CD14-positive monocyte (primary cell): ENCODE results near the gene NPLOC4. TPM values are rescaled to one million over a fixed set of nuclear protein-coding genes. Genes with fewer than 3 reads are reported as not detected.

Experiments
- DNase-seq, 3 donors: peaks; one replicate each; pipeline ENCODE4 v3.0.0-alpha.2; 2011 to 2022
- H2AFZ ChIP-seq: 2 replicates; pipeline ENCODE4 v1.6.0; 2012; ENCODE audit warnings: mild to moderate bottlenecking, low read depth, low read length, inconsistent platforms; ENCODE audit not compliant: insufficient read depth, poor library complexity, severe bottlenecking
- H3K27ac ChIP-seq, 2 donors: 1 replicate in 1 of 2; 2 replicates in 1 of 2; pipeline ENCODE4 v1.5.1; 2012 to 2013; ENCODE audit warnings: low read length in 2 of 2, control low read depth in 1 of 2, inconsistent platforms in 1 of 2, low read depth in 1 of 2, mild to moderate bottlenecking in 1 of 2
- H3K27me3 ChIP-seq, 2 donors: one replicate each; pipeline versions ENCODE4 v1.6.0 to v1.6.1; 2011 to 2013; ENCODE audit warnings: low read length in 2 of 2; ENCODE audit not compliant: control insufficient read depth in 2 of 2, insufficient read depth in 2 of 2
- H3K36me3 ChIP-seq, 2 donors: replicated peaks in 1 of 2; 1 replicate in 1 of 2; 2 replicates in 1 of 2; pipeline versions ENCODE4 v1.5.1 to v1.6.1; 2012 to 2013; ENCODE audit warnings: low read length in 2 of 2, control low read depth in 1 of 2, inconsistent platforms in 1 of 2, mild to moderate bottlenecking in 1 of 2; ENCODE audit not compliant: insufficient read depth in 2 of 2, control insufficient read depth in 1 of 2
- H3K4me1 ChIP-seq, 2 donors: 1 replicate in 1 of 2; 2 replicates in 1 of 2; pipeline versions ENCODE4 v1.5.1 to v1.6.1; 2012 to 2013; ENCODE audit warnings: low read length in 2 of 2, control low read depth in 1 of 2, inconsistent platforms in 1 of 2, mild to moderate bottlenecking in 1 of 2, moderate library complexity in 1 of 2; ENCODE audit not compliant: insufficient read depth in 2 of 2, control insufficient read depth in 1 of 2
- H3K4me2 ChIP-seq: replicated peaks from 2 replicates; pipeline ENCODE3; 2012; ENCODE audit warnings: low read length, moderate library complexity, mild to moderate bottlenecking; ENCODE audit not compliant: poor library complexity, severe bottlenecking; ENCODE audit errors: extremely low read depth
- H3K4me3 ChIP-seq, 3 experiments: fragments of 200-600 bp in 1 of 3; sonication (generic) in 1 of 3; replicated peaks in 1 of 3; 1 replicate in 2 of 3; 2 replicates in 1 of 3; pipeline ENCODE4 v1.5.1; 2011 to 2013; ENCODE audit warnings: low read length in 3 of 3, mild to moderate bottlenecking in 3 of 3, control low read depth in 2 of 3, low read depth in 2 of 3, inconsistent platforms in 1 of 3, moderate library complexity in 1 of 3
- H3K79me2 ChIP-seq: 2 replicates; pipeline ENCODE4 v1.6.0; 2012; ENCODE audit warnings: mild to moderate bottlenecking, control low read depth, inconsistent platforms, low read length, moderate library complexity; ENCODE audit not compliant: insufficient read depth
- H3K9ac ChIP-seq: 2 replicates; pipeline ENCODE4 v1.6.0; 2017; ENCODE audit warnings: low read length, mild to moderate bottlenecking; ENCODE audit not compliant: insufficient read depth, poor library complexity, severe bottlenecking
- H3K9me3 ChIP-seq, 2 donors: replicated peaks in 1 of 2; 1 replicate in 1 of 2; 2 replicates in 1 of 2; pipeline versions ENCODE4 v1.5.1 to v1.6.1; 2012 to 2013; ENCODE audit warnings: low read length in 2 of 2, control low read depth in 1 of 2; ENCODE audit not compliant: control insufficient read depth in 1 of 2, insufficient read depth in 1 of 2
- H4K20me1 ChIP-seq: 2 replicates; pipeline ENCODE4 v1.6.0; 2012; ENCODE audit warnings: mild to moderate bottlenecking, low read length, control low read depth, moderate library complexity; ENCODE audit not compliant: insufficient read depth
- H3K27ac Mint-ChIP-seq, 7 donors: one replicate each; pipeline ENCODE4 v1.8.0; 2020; ENCODE audit warnings: mild to moderate bottlenecking in 7 of 7, mixed read lengths in 7 of 7, moderate library complexity in 6 of 7, inconsistent platforms in 2 of 7
- H3K27me3 Mint-ChIP-seq, 3 donors: one replicate each; pipeline ENCODE4 v1.8.0; 2021 to 2022; ENCODE audit warnings: low read depth in 3 of 3, mild to moderate bottlenecking in 3 of 3, mixed read lengths in 3 of 3, moderate library complexity in 3 of 3, inconsistent platforms in 1 of 3
- H3K36me3 Mint-ChIP-seq, 2 donors: one replicate each; pipeline ENCODE4 v1.8.0; 2020; ENCODE audit warnings: mixed read lengths in 2 of 2, inconsistent platforms in 1 of 2, mild to moderate bottlenecking in 1 of 2
- H3K4me1 Mint-ChIP-seq: one replicate; pipeline ENCODE4 v1.8.0; 2020; ENCODE audit warnings: mild to moderate bottlenecking, mixed read lengths
- H3K4me3 Mint-ChIP-seq, 2 donors: one replicate each; pipeline ENCODE4 v1.8.0; 2020; ENCODE audit warnings: mild to moderate bottlenecking in 2 of 2, mixed read lengths in 2 of 2, moderate library complexity in 1 of 2
- H3K9me3 Mint-ChIP-seq, 7 donors: one replicate each; pipeline ENCODE4 v1.8.0; 2020 to 2022; ENCODE audit warnings: mixed read lengths in 7 of 7, mild to moderate bottlenecking in 6 of 7, moderate library complexity in 6 of 7, inconsistent platforms in 2 of 7
- WGBS: methylation state at CpG from one replicate; pipeline ENCODE4 v1.1.5; 2013; ENCODE audit warnings: missing lambda C conversion rate; ENCODE audit not compliant: insufficient coverage; 5-methylcytosine and 5-hydroxymethylcytosine counted together
- intact Hi-C, 2 donors: fragments of 100-400 bp; cut with micrococcal nuclease; formaldehyde crosslinking; loops; one replicate each; pipeline versions ENCODE4 v1.15.0 to v1.15.1; 2023
- polyA plus RNA-seq, 3 donors: library from polyadenylated mRNA; depleted of rRNA in 1 of 3; unstranded in 2 of 3; stranded (reverse) in 1 of 3; fragments of 300-500 nt in 2 of 3; fragments of >200 nt in 1 of 3; fragmentation: Illumina TruSeq in 2 of 3; gene quantifications; 1 replicate in 2 of 3; 2 replicates in 1 of 3; pipeline ENCODE4 v1.2.3, GENCODE V29; 2012 to 2021
- TF ChIP-seq, protein P1 (sequence below): fragments of 200-600 bp; IDR thresholded peaks from one replicate; pipeline ENCODE4 v1.8.0; 2022; ENCODE audit warnings: antibody characterized with exemption, mild to moderate bottlenecking

Gene NPLOC4
- polyA plus RNA-seq, 3 donors: 92.1 to 112 (median 106) TPM

DNA sequence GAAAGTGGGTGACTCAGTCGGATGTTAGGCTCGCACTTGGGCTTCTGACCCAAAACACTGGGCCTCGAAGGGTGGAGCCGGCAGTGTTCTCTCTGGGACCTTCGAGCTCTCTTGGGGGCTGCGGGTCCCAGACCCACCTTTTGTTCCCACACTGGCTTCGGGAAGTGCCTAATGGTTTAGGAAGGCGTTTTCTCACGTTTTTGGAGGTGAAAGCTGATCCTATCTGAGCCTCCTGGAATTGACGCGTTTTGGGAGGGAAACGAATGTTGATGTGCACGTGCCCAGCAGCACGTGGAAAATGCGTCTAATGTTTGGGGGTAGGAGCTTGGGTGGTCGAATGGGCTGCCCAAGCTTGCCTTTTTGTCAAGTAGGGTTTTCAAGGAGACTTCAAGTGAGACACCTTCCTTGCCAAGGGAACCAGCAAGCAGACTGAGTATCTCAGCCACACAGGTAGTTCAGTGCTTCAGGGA, 47.6 kb upstream of the NPLOC4 start:
- Mint-ChIP-seq H3K27me3 (peaks cover 0 to 1% (median 0%) of the 10 kb centered on the region in 3 donors), H3K4me1 (peaks cover 25% of the 10 kb centered on the region), H3K27ac (peak overlapping the region; percentile 86 to 98 (median 94)), H3K4me3 (peak overlapping the region; percentile 87 to 92), H3K36me3 (peaks cover 38 to 58% of the 10 kb centered on the region in 2 donors), H3K9me3 (no peaks in the 10 kb centered on the region)
- peak overlapping the region; percentile 98 for H3K9ac ChIP-seq
- H3K27ac ChIP-seq: peak overlapping the region; percentile 51 to 94
- H3K4me1 ChIP-seq: peaks cover 22 to 25% of the 10 kb centered on the region in 2 donors
- H3K4me2 ChIP-seq: peak overlapping the region; percentile 93
- intact Hi-C loops: loop anchor here in 1 of 2 donors (1.0 kb wide), 1 partner anchor 19 kb away; the partner anchor contains the start of gene MRPL12
- H3K36me3 ChIP-seq: peaks cover 50 to 52% of the 10 kb centered on the region in 2 donors
- DNase-seq: no peak
- peak overlapping the region; percentile 93 for H2AFZ ChIP-seq
- H3K27me3 ChIP-seq: no peaks in the 10 kb centered on the region
- H3K79me2 ChIP-seq: peaks cover 80% of the 10 kb centered on the region
- H4K20me1 ChIP-seq: peaks cover 56% of the 10 kb centered on the region
- 2% methylated on average over 16 of the region's 16 CpGs for WGBS
- H3K4me3 ChIP-seq: peak overlapping the region; percentile 84 to 99 (median 97)
- no peaks in the 10 kb centered on the region for H3K9me3 ChIP-seq
- TF ChIP-seq, protein P1, sequence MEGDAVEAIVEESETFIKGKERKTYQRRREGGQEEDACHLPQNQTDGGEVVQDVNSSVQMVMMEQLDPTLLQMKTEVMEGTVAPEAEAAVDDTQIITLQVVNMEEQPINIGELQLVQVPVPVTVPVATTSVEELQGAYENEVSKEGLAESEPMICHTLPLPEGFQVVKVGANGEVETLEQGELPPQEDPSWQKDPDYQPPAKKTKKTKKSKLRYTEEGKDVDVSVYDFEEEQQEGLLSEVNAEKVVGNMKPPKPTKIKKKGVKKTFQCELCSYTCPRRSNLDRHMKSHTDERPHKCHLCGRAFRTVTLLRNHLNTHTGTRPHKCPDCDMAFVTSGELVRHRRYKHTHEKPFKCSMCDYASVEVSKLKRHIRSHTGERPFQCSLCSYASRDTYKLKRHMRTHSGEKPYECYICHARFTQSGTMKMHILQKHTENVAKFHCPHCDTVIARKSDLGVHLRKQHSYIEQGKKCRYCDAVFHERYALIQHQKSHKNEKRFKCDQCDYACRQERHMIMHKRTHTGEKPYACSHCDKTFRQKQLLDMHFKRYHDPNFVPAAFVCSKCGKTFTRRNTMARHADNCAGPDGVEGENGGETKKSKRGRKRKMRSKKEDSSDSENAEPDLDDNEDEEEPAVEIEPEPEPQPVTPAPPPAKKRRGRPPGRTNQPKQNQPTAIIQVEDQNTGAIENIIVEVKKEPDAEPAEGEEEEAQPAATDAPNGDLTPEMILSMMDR: no peak

DNA sequence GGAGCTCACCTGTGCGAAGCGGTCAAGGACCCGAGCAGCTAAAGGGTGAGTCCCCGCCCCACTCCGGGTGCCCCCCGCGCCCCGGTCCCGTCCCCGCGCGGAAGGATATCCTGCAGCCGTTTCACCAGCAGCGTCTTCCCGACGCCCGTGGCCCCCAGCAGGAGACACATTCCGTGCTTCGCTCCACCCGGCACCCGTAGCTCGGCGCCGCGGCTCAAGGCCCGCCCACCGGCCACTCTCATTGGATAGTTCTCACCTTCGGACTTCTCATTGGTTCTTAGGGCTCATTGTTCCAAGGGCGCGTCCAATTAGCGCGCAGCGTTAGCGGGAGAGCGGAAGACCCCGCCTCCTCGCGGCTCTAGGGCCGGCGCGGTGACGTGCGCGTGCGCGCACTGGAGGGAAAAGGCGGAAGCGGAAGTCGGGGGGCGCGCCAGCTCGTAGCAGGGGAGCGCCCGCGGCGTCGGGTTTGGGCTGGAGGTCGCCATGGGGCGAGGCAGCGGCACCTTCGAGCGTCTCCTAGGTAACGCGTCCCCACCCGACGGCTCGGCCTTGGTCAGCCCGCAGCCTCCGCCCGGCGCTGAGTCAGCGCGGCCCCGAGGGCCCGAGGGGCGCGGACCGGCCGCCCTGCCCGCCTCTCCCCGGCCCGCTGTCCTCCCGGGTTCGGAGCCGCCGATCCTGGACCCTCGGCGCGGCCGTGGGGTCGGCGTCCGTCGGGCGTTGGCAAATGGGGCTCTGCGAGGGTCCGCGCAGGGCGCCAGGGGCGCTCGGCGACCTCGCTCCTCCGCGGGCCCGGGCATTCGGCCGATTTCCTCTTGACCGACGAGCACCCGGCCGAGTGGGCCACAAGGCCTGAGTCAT, 46.9 kb upstream of the NPLOC4 start, which contains the start of the genes ARL16 and HGS:
TSS of gene ARL16 (minus strand) at position 214 of the 858 bp plus-strand sequence. CDS start at position 170, 44 bp downstream.
TSS of gene HGS (plus strand) at position 428 of the 858 bp plus-strand sequence. CDS start at position 484, 56 bp downstream.
- Mint-ChIP-seq H3K9me3 (no peaks in the 10 kb centered on the region), H3K36me3 (peaks cover 31 to 51% of the 10 kb centered on the region in 2 donors), H3K4me3 (peak within 1 kb of the TSS; percentile 87 to 92), H3K27ac (peak within 1 kb of the TSS; percentile 86 to 98 (median 94)), H3K27me3 (peaks cover 0 to 1% (median 0%) of the 10 kb centered on the region in 3 donors), H3K4me1 (peaks cover 25% of the 10 kb centered on the region)
- Histone ChIP-seq H3K4me1 (peaks cover 22 to 25% of the 10 kb centered on the region in 2 donors), H2AFZ (peak within 1 kb of the TSS; percentile 93), H3K27ac (peak within 1 kb of the TSS; percentile 51 to 94), H3K9ac (peak within 1 kb of the TSS; percentile 98), H4K20me1 (peaks cover 49% of the 10 kb centered on the region), H3K27me3 (no peaks in the 10 kb centered on the region), H3K4me3 (peak within 1 kb of the TSS; percentile 84 to 99 (median 97)), H3K9me3 (no peaks in the 10 kb centered on the region), H3K4me2 (peak within 1 kb of the TSS; percentile 93), H3K79me2 (peaks cover 74% of the 10 kb centered on the region), H3K36me3 (peaks cover 43 to 45% of the 10 kb centered on the region in 2 donors)
- TF ChIP-seq, protein P1: no peak
- DNase-seq: peak; percentile 98 to 99 (median 99)
- intact Hi-C loops: loop anchor here (1.0 to 2.0 kb wide), 4 partner anchors 17 to 19 kb away; partner anchors contain the start of genes MRPL12 (in 2 of the 2), CCDC137 (in 1 of the 2) and OXLD1 (in 1 of the 2)
- under 1% methylated on average over 107 of the region's 112 CpGs for WGBS
